SK-N-SH treated with all-trans-retinoic acid at 6 μM for 48 hours (cell line): ENCODE results near the gene KLHL40.

Experiments
- ATAC-seq: fragments of 200-7000 bp; cut with Tn5 transposase; 3 replicates; pipeline ENCODE4 v1.9.1; 2020; ENCODE audit warnings: mild to moderate bottlenecking, moderate library complexity
- ARNTL ChIP-seq: fragments of 450-650 bp; formaldehyde crosslinking; IDR thresholded peaks from 2 replicates; pipeline ENCODE4 v1.5.0; 2020; ENCODE audit warnings: low read depth, mild to moderate bottlenecking, moderate library complexity, borderline replicate concordance
- BACH2 ChIP-seq: fragments of 250-450 bp; sonication (Bioruptor Pico); IDR thresholded peaks from 2 replicates; pipeline ENCODE4 v1.9.0; 2021; ENCODE audit warnings: mild to moderate bottlenecking, borderline replicate concordance
- CREB5 ChIP-seq: fragments of 250-450 bp; sonication (Bioruptor Pico); IDR thresholded peaks from 2 replicates; pipeline ENCODE4 v1.5.1; 2020; ENCODE audit warnings: low read depth, mild to moderate bottlenecking, moderate library complexity
- CSDC2 ChIP-seq: fragments of 250-450 bp; sonication (Bioruptor Pico); IDR thresholded peaks from 2 replicates; pipeline ENCODE4 v1.5.0; 2020; ENCODE audit warnings: mild to moderate bottlenecking, moderate library complexity
- ESRRG ChIP-seq: fragments of 250-450 bp; sonication (Bioruptor Pico); IDR thresholded peaks from 2 replicates; pipeline ENCODE4 v1.6.1; 2021; ENCODE audit warnings: mild to moderate bottlenecking
- GLIS3 ChIP-seq: fragments of 250-450 bp; sonication (Bioruptor Pico); IDR thresholded peaks from 2 replicates; pipeline ENCODE4 v1.5.0; 2020; ENCODE audit warnings: mild to moderate bottlenecking, moderate library complexity
- OSR1 ChIP-seq: fragments of 250-450 bp; sonication (Bioruptor Pico); IDR thresholded peaks from 2 replicates; pipeline ENCODE4 v1.8.0; 2022; ENCODE audit warnings: moderate library complexity, mild to moderate bottlenecking, inconsistent platforms
- POU6F1 ChIP-seq: fragments of 250-450 bp; sonication (Bioruptor Pico); IDR thresholded peaks from 2 replicates; pipeline ENCODE4 v1.8.0; 2021; ENCODE audit warnings: low read depth, mild to moderate bottlenecking, moderate library complexity, borderline replicate concordance
- RARB ChIP-seq: fragments of 250-450 bp; sonication (Bioruptor Pico); IDR thresholded peaks from 2 replicates; pipeline ENCODE4 v1.8.0; 2021; ENCODE audit warnings: mild to moderate bottlenecking, moderate library complexity
- SNAI2 ChIP-seq: fragments of 250-450 bp; sonication (Bioruptor Pico); IDR thresholded peaks from 2 replicates; pipeline ENCODE4 v1.5.0; 2020; ENCODE audit warnings: mild to moderate bottlenecking, moderate library complexity
- TCF4 ChIP-seq: fragments of 250-450 bp; sonication (Bioruptor Pico); IDR thresholded peaks from 2 replicates; pipeline ENCODE4 v1.8.0; 2021; ENCODE audit warnings: mild to moderate bottlenecking, moderate library complexity, borderline replicate concordance
- TOX ChIP-seq: fragments of 250-450 bp; sonication (Bioruptor Pico); IDR thresholded peaks from 2 replicates; pipeline ENCODE4 v1.8.0; 2021; ENCODE audit warnings: mild to moderate bottlenecking, moderate library complexity, borderline replicate concordance
- TSHZ2 ChIP-seq: fragments of 250-450 bp; sonication (Bioruptor Pico); IDR thresholded peaks from 2 replicates; pipeline ENCODE4 v1.5.0; 2020; ENCODE audit warnings: mild to moderate bottlenecking, moderate library complexity
- ZC3H10 ChIP-seq: fragments of 250-450 bp; sonication (Bioruptor Pico); IDR thresholded peaks from 2 replicates; pipeline ENCODE4 v1.5.1; 2021; ENCODE audit warnings: mild to moderate bottlenecking, moderate library complexity
- ZFP3 ChIP-seq: fragments of 250-450 bp; sonication (Bioruptor Pico); IDR thresholded peaks from 2 replicates; pipeline ENCODE4 v1.5.0; 2020; ENCODE audit warnings: mild to moderate bottlenecking, moderate library complexity
- ZFP30 ChIP-seq: fragments of 450-650 bp; formaldehyde crosslinking; IDR thresholded peaks from 2 replicates; pipeline ENCODE4 v1.5.0; 2022; ENCODE audit warnings: mild to moderate bottlenecking, moderate library complexity
- ZNF565 ChIP-seq: fragments of 450-650 bp; formaldehyde crosslinking; conservative IDR thresholded peaks from 2 replicates; pipeline ENCODE4 v1.5.0; 2020; ENCODE audit warnings: low read depth, mild to moderate bottlenecking, moderate library complexity
- ZNF70 ChIP-seq: fragments of 450-650 bp; formaldehyde crosslinking; IDR thresholded peaks from 2 replicates; pipeline ENCODE4 v1.5.0; 2020; ENCODE audit warnings: mild to moderate bottlenecking, moderate library complexity

Gene KLHL40

GRCh38 chr3:42685363-42685881, at the start of gene KLHL40:
KLHL40 (plus strand) TSS chr3:42685537; CDS start chr3:42685619, 82 bp downstream.
- no peak; the same call in 2 of the 3 replicates for ATAC-seq
- TF ChIP-seq ZFP30 (no peak), CREB5 (CRISPR knock-in tag) (no peak), GLIS3 (CRISPR knock-in tag) (no peak), BACH2 (CRISPR knock-in tag) (no peak), ARNTL (CRISPR knock-in tag) (no peak)

GRCh38 chr3:42637001-42637400, 48.3 kb upstream of the KLHL40 start:
- TF ChIP-seq ZNF70 (no peak), ZNF565 (CRISPR knock-in tag) (no peak)
- ATAC-seq: no peak

- ATAC-seq: no peak
- TF ChIP-seq ZFP30: no peak
- TF ChIP-seq TSHZ2 (CRISPR knock-in tag): no peak
- TF ChIP-seq SNAI2 (CRISPR knock-in tag): no peak
- no peak for TF ChIP-seq CSDC2 (CRISPR knock-in tag)
These were observed 46.9 kb upstream of the KLHL40 start for GRCh38 chr3:42638339-42638842.

- TF ChIP-seq POU6F1 (no peak), TOX (CRISPR knock-in tag) (no peak), ESRRG (no peak), TSHZ2 (CRISPR knock-in tag) (no peak), ARNTL (CRISPR knock-in tag) (no peak), ZNF565 (CRISPR knock-in tag) (no peak), RARB (CRISPR knock-in tag) (no peak), SNAI2 (CRISPR knock-in tag) (no peak), ZC3H10 (CRISPR knock-in tag) (no peak), OSR1 (no peak), BACH2 (CRISPR knock-in tag) (no peak)
- ATAC-seq: no peak
These were observed 46.1 kb upstream of the KLHL40 start for GRCh38 chr3:42639192-42639591.

- ATAC-seq: no peak
- TF ChIP-seq TCF4 (no peak), TSHZ2 (CRISPR knock-in tag) (no peak), ZFP3 (no peak), POU6F1 (no peak), ZC3H10 (CRISPR knock-in tag) (no peak)
These were observed 45.2 kb upstream of the KLHL40 start for GRCh38 chr3:42640129-42640528.
